GM21423 (cell line): ENCODE measurements around the gene LEFTY2.
"Not testable (repeated sequence)": the region's sequence is repeated elsewhere in the genome, so short reads cannot be mapped to it uniquely, and the experiment has no call there.

Source experiments
- ATAC-seq: cut with Tn5 transposase; IDR thresholded peaks from one replicate; pipeline ENCODE4 v1.9.1; 2021; ENCODE audit warnings: mild to moderate bottlenecking, moderate library complexity; ENCODE audit not compliant: unreplicated experiment

The LEFTY2 gene, protein sequence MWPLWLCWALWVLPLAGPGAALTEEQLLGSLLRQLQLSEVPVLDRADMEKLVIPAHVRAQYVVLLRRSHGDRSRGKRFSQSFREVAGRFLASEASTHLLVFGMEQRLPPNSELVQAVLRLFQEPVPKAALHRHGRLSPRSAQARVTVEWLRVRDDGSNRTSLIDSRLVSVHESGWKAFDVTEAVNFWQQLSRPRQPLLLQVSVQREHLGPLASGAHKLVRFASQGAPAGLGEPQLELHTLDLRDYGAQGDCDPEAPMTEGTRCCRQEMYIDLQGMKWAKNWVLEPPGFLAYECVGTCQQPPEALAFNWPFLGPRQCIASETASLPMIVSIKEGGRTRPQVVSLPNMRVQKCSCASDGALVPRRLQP

DNA sequence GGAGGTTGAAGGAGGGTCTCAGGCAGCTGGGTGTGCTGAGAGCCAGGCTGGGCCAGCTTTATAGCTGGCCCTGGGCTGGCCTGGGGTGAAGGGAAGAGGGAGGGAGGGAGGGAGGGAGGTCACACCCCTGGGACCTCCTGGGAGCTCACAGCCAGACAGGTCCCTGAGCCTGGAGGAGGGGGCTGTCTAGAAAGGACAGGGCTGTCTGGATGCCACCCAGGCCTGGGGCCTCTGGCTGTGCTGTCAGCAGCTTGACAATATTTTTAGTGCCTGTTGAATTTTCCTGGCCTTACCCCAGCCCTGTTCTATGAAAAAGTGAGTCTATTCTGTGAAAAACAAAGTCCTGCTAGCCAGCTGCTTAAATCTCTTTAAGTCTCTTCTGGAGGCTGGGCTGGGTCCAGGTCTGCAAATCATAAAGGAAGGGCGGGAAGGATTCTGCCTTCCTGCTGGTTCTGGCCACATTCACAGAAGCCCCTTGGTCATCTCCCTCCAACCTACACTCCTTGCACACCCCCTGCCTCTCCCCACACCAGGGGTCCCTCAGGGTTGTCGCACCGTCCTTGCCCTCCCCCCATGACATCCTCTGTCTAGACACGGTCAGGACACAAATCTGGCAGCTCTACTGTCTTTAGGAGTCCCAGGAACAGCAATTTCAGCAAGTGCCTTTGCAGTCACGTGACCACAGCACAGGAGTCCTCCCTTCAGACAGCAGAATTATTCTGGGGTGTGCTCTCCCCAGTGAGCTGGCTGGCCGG lies at the start of gene LEFTY2:
LEFTY2 (minus strand) TSS at position 34 of the 755 bp plus-strand sequence. CDS start 80 bp downstream, outside the sequence.
- no peak for ATAC-seq

DNA sequence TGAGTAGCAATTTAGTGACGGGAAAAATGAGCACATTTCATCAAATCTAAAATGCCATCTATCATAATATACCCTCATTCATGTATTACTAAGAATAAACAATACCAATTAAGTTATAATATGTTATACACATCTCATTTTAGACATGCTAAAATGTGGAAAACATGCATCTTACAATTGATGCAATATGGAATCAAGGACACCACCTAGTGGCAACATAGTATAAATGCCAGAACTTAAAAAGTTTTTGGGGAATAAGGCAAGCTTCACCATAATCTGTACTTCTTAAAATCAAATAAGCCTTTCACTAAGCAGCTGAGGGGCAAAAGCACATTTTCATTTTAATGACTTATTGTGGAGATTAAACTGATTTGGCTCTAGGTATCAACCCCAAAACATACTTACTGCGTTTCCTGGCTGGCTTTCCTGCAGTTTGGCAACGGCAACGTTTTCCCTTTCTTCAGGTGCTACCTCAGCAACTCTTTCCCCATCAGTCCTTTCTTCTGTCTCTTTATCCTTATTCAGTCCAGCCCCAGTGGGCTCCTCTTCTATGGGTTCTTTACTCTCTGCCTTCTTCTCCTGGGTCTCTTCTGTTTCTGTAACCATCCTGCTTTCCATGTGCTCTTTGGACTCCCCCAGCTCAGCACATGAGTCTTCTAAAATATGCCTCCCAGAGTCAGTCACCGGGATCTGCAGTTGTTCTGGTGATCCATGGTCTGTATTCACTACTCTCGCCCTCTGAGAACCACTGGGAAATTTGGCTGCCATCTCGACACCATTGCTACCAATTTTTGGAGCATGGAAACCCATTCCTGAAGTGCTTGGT lies 46.7 kb upstream of the LEFTY2 start:
- no peak for ATAC-seq

DNA sequence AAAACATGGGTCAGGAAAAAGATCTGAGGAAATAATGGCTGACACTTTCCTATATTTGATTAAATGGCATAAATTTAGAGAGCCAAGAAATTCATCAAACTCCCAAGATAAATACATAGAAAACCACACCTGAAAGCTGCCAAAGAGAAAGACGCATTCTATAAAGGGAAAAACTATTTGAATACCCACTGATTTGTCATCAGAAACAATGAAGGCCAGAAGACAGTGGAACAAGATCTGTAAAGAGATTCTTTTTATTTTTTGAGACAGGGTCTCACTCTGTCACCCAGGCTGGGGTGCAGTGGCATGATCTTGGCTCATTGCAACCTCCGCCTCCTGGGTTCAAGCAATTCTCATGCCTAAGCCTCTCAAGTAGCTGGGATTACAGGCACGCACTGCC lies 40.7 kb upstream of the LEFTY2 start:
- no peak for ATAC-seq

DNA sequence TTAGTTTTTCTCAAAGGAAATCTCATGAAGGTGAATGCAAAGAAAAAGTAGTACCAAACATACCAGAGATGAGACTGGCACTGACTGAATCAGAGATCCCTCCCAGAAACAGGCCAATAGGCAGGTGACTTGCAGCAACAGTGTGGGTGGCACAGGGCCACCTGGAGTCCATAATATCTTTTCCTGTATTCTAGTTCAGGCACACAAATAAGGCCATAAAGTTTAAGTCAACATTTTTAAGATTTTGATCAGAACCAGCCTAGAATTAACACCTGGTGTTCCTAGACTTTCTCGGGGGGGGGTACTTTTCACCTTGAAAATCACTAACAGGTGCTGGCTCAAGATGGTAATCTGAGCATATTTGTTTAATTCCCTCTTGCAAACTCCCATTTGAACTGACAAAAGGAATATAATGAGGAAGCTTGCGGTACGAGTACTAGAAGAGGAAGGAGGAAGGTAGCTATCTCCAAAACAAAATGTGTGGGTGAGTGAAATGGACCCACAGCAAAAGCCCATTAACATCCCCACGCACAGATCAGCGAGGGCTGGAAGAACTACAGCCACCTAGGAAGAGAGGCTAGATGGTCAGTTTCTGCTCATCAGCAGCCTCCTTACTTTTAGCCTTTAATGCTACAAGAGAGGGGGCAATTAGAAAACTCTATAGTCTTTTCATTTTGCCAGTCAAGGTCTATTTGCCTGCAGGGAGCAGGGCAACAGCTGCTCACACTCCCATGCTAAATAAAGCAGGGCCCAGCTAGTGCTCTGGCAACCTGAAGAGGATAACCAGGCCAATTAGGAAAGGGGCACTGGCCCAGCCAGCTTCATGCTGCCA lies 39.2 kb upstream of the LEFTY2 start:
- no peak for ATAC-seq

DNA sequence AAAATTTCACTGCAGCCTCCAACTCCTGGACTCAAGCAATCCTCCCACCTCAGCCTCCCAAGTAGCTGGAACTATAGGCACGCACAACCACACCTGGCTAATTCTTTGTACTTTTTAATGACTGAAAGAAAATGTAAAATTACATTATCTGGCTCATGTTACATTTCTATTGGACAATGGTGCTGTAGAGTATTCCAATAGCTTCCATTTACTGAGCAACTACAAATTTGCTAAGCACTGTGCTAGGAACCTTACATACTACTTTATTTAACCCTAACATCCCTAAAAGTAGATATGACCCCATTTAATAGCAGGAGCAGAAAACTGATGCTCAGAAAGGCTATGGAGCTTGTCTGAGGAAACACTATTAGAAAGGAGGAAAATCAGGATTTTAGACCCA lies 38.4 kb upstream of the LEFTY2 start:
- no peak for ATAC-seq

DNA sequence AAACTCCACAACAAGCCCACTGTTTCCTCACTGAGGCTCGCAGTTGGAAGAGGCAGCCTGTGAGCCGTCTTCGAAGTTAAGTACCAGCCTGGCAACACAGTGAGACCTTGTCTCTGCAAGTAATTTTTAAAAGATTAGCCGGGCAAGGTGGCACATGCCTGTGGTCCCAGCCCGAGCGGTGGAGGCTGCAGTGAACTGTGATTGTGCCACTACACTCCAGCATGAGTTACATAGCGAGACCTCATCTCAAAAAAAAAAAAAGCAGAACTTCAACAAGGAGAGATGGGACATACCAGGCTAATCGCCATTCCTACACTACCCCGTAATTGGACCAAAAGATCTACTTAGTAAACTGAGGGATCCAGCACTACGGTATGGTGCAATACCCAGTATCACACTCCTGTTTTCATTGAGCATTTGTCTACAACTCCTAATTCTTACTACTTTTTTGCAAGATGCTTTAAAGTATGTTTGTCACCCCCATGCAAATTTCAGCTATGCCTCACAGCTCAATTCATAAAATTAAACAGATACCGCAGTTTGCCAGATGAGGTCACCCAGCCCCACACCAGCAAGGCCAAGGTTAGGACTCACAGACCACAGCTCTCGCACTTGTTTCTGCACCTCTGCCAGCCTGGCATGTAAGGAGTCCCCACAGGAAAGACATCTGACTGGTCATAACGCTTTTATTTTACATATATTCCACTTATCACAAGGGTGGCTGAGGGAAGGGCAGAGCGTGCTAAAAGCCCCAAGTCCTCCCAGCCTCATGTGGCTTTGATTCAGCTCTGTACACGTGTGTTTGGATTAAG lies 37.1 kb upstream of the LEFTY2 start:
- ATAC-seq, result peak; percentile 72

DNA sequence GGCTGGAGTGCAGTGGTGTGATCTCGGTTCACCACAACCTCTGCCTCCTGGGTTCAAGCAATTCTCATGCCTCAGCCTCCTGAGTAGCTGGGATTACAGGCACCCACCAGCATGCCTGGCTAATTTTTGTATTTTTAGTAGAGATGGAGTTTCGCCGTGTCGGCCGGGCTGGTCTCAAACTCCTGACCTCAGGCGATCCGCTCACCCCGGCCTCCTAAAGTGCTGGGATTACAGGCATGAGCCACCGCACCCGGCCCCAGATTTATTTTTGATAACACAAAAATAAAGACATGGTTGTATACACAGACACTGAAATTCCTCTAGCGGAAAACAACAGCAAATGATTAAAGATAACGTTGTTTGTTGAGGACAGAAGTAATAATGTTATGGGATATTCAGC lies 34.1 kb upstream of the LEFTY2 start:
- ATAC-seq, result not testable (repeated sequence)

DNA sequence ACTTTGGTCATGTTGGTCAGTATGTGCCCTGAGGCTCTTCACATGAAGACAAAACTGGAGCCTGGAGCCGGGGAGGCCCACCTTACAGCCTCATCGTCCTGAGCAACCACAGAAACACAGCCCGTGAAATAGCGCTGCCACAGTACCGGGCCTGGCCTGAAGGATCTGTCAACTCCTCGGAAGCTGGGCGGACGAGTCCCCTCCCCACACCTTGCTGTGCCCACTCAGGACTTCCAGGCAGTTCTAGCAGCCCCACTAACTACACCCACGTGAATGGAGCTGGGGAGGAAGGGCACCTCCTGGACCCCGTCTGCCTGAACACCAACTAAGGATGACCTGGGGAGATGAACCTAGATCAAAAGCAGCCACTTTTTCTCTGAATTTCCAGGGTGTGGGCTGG lies 33.4 kb upstream of the LEFTY2 start:
- no peak for ATAC-seq

DNA sequence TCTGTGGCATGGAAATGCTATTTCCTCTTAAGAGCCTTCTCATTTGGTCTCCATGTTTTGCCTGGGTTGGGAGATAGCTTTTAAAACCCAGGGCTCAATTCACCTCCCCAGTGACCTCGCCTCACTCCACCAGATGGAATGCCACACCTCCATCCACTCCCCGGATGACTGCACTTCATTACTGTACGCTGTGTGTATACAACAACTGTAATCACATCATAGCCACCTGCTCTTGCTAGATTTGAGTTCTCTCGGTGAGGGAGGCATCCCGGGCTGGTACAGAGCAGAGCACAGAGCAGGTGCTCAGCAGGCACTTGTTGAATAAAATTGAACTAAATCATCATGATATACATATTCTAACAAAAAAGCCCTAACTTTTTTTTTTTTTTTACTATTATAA lies 32.1 kb upstream of the LEFTY2 start:
- ATAC-seq, result no peak

DNA sequence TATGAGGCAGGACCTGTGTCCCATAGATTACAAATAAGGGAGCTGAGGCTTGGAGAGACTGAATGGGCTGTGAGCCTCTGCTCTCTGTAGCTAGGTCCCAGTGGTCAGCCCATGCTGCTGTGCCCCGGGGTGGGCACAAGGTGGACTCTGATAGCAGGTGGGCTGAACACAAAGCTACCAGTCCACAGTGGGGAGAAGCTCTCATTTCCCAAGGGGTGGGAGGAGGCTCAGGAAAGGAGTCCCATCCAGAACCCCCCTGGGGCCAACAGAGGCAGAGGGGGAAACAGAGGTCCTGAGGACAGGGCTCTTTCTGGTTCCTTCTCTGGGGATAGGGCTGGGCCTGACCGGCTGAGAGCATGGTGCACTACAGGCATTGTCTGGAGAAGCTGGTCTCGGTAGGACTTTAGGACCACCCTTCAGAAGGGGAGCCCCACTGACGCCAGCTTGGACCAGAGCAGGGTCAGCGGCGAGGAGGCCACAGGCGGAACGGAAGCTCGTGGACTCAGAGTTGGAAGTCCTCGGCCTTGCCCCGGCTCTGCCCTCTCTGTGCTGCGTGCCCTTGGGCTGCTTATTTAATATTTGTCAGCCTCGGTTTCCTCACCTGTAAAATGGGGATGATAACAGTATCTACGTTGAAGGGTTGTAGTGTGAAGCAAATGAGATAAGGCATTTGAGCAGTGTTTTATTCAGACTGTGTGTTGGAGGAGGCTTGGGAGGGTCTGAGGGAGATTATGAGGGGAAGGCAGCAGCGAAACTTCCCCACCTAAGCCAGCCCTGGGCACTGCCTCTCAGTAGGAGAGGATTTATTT lies 31.5 kb upstream of the LEFTY2 start:
- no peak for ATAC-seq

DNA sequence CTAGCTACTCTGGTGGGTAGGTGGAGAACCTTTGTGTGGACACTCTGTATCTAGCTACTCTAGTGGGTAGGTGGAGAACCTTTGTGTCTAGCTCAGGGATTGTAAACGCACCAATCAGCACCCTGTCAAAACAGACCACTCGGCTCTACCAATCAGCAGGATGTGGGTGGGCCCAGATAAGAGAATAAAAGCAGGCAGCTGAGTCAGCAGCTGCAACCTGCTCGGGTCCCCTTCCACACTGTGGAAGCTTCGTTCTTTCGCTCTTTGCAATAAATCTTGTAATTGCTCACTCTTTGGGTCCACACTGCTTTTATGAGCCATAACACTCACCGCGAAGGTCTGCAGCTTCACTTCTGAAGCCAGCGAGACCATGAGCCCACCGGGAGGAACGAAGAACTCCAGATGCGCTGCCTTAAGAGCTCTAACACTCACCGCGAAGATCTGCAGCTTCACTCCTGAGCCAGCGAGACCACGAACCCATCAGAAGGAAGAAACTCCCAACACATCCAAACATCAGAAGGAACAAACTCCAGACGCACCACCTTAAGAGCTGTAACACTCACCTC lies 29.7 kb upstream of the LEFTY2 start:
- not testable (repeated sequence) for ATAC-seq

DNA sequence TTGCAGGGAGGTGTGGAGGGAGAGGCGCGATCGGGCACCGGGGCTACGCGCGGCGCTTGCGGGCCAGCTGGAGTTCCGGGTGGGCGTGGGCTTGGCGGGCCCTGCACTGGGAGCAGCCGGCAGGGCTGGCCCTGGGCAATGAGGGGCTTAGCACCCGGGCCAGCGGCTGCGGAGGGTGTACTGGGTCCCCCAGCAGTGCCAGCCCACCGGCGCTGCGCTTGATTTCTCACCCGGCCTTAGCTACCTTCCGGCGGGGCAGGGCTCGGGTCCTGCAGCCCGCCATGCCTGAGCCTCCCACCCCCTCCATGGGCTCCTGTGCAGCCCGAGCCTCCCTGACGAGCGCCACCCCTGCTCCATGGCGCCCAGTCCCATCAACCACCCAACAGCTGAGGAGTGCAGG lies 28.7 kb upstream of the LEFTY2 start:
- not testable (repeated sequence) for ATAC-seq

DNA sequence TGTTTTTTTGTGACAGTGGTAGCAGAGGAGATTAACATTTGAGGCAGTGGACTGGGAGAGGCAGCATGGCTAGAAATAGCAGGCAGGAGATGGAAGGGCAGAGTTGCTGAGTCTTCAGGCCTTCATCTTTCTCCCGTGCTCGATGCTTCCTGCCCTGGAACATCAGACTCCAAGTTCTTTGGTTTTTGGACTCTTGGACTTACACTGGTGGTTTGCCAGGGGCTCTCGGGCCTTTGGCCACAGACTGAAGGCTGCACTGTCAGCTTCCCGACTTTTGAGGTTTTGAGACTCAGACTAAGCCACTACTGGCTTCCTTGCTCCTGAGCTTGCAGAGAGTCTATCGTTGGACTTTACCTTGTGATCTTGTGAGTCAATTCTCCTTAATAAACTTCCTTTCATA lies 24.2 kb upstream of the LEFTY2 start:
- no peak for ATAC-seq

DNA sequence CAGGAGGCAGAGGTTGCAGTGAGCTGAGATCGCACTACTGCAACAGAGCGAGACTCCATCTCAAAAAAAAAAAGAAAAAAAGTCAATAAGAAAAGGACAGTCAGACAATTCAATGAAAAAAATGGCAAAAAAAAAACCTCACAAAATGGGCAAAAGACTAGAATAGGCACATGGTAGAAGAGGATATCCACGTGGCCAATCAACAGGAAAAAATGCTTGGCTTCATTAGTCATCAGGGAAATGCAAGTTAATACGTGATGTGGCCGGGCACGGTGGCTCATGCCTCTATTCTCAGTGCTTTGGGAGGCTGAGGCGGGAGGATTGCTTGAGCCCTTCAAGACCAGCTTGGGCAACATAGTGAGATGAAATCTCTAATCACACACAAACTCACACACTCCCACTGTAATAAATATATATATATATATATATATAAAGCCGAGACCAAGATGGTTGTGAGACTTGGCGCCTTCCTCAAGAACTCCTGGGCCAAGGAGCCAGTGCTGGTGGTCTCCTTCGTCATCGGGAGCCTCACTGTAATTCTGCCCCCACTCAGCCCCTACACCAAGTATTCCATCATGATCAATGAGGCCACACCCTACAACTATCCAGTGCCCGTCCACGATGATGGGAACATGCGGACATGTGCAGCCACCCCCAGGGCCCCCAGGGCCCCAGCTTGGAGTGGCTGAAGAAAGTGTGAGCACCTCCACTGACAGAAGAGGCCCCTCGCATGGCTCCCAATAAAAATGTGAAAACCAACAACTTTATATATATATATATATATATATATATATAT lies 22.9 kb upstream of the LEFTY2 start:
- no peak for ATAC-seq

DNA sequence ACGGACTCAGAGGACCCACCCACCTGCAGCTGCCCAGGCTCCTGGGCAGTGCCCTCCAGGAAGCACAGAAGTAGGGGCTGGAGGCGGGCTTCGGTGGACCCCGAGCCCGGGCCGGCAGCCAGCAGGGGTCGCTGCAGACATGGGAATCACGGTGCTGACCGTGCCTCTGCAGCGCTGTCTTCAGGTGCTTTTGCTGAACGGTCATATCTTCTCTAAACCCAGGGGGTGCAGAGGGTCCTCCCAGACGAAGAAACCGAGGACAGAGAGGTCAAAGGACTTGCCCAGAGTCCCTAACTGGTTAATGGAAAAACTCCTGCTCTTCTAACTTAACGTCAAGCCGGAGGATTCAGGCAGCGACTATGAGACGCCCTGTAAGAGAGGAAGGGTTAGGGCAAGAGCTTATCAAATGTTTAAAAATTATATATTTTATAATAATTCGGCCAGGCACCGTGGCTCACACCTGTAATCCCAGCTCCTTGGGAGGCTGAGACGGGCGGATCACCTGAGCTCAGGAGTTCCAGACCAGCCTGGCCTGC lies 21.5 kb upstream of the LEFTY2 start:
- peak; percentile 62 for ATAC-seq

DNA sequence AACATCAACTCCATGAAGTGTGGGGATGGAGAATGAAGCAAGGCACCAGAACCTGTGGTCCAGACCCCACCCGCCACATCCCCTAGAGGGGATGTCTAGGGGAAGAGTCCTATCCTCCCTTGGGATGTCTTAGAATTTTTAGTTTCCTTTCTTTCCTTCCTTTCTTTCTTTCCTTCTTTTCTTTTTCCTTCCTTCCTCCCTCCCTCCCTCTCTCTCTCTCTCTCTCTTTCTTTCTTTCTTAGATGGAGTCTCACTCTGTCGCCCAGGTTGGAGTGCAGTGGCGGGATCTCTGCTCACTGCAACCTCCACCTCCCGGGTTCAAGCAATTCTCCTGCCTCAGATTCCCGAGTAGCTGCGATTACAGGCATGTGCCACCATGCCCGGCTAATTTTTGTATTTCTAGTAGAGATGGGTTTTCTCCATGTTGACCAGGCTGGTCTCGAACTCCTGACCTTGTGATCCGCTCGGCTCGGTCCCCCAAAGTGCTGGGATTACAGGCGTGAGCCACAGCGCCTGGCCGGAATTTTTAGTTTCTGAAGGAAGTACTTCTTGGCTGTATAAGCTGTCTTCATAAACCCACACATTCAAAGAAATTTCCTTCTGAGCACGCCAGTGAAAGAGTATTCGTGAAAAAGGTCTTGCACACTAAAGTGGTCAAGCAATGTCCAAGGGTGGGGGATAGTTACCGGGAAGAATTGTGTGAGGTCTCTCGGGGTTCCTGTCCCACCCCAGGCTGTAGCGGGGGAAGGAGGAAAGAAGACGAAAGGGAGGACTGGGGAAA lies 20.8 kb upstream of the LEFTY2 start:
- ATAC-seq, result no peak

DNA sequence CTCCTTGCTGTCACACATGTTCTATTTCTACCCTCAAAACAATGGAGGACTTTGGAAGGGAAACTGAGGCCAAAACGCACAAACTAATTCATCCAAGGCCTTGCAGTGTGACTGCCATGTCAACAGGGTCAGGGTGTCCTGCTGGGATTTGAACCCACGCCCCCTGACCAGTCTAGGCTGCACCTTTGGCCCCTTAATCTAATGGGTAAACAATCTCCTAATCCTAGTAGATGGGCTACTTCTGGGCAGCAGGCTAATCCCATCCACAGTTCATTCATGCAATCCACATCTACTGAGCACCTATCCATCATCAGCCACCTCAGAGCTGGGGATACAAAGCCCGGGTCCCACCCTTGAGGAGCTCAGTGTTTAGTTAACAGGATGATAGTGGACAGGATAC lies 17.0 kb upstream of the LEFTY2 start:
- ATAC-seq, result no peak
